COLO668 (cell line): ENCODE results near the gene SHH.

Experiments
- DNase-seq: peaks from one replicate; lab custom pipeline; 2025; ENCODE audit not compliant: unreplicated experiment; lab: John Stamatoyannopoulos, UW

SHH gene

DNA sequence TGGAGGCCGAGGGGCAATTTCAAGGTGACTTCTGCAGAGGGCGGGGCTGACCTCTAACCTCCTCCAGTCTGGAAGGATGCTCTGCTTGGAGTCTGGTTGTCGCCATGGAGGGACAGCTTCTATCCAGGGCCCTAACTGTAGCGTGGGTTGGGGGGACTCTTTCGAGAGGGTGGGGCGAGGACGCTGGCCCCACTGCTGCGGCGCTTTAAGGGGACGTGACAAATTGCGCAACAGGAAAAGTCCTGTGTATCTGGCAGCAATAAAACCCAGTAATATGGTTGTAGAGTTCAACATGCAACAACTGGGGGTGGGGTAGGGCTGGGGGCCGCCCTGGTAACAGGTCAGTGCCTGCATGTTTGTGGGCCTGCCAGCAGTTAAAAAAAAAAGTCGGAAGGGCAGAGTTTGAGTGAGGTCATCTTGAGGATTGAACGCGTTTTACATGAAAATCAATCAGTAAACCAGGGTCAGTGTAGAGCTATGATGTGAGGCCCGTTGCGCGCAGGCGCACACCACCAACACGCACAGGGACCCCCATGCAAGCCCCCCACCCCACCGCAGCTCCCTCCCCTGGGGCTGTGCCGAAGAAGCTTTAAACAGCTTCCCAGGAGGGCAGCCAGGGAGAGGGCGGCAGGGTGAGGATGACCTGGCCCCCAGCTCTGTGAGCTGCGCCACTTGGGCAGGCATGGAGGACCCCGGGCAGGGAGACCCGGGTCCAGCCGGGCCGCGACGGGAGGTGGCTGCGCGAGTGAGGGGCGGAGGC lies 4.3 kb downstream of the SHH start:
- no peak for DNase-seq

DNA sequence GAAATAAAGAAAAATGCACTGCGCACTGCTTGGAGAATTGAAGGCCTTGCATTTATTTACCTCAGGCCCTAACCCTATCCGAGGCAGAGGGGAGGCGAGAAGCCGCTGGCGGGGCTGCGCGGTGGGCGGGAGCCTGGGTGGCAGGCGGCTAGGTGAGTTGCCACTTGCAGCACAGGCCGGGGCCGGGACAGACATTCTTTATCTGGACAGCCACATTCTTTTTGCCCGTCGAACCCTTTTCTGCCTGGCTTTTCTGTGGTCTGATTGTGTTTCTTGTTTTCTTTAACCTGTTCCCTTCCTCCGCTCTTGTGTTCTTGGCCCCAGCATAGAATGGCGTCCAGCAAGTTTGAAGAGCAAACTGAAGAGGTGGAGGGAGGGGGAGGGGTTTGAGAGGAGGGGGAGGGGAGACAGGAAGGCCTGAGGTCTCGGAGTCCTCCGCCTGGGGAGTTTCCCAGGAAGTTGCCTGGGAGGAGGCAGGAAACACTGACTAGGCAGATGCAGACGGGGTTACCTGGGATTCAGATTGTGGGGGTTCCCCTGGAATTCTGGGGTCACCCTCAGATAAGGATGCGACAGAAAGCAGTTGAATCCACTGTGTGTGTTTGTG lies 5.1 kb downstream of the SHH start:
- no peak for DNase-seq

DNA sequence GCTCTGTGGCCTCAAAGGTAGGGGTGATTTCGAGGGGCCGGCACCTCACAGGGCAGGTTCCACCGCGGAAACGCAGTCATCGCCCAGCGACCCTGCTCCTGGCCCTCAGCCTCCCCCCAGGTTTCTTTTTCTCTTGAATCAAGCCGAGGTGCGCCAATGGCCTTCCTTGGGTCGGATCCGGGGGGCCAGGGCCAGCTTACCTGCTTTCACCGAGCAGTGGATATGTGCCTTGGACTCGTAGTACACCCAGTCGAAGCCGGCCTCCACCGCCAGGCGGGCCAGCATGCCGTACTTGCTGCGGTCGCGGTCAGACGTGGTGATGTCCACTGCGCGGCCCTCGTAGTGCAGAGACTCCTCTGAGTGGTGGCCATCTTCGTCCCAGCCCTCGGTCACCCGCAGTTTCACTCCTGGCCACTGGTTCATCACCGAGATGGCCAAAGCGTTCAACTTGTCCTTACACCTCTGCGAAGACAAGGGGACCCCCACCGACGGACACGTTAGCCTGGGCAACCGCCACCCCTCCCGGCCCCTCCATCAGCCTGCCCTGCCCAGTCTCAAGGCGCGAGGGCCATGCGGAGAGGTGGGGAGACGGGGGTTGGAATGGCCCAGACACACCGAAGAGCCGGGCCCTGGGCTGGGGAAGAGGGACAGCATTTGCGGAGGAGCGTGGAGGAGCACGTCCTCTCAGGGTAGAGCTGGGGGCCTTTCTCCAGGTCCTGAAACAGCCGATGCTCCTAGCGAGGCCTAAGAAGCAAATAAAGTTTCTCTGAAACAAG lies 6.0 kb downstream of the SHH start:
- no peak for DNase-seq

DNA sequence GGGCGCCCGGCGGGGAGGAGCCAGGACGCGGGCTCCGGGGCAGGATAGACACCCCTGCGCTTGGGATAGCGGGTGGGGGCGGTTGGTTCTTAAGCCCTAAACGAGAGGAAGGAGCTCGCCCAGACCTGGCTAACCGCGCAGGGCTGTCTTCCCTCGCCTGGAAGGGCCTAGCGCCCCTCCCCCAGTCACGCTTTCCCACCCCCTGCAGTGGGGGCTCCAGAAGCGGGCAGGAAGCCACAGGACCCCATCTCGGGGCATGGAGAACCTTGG lies 6.5 kb downstream of the SHH start:
- no peak for DNase-seq

DNA sequence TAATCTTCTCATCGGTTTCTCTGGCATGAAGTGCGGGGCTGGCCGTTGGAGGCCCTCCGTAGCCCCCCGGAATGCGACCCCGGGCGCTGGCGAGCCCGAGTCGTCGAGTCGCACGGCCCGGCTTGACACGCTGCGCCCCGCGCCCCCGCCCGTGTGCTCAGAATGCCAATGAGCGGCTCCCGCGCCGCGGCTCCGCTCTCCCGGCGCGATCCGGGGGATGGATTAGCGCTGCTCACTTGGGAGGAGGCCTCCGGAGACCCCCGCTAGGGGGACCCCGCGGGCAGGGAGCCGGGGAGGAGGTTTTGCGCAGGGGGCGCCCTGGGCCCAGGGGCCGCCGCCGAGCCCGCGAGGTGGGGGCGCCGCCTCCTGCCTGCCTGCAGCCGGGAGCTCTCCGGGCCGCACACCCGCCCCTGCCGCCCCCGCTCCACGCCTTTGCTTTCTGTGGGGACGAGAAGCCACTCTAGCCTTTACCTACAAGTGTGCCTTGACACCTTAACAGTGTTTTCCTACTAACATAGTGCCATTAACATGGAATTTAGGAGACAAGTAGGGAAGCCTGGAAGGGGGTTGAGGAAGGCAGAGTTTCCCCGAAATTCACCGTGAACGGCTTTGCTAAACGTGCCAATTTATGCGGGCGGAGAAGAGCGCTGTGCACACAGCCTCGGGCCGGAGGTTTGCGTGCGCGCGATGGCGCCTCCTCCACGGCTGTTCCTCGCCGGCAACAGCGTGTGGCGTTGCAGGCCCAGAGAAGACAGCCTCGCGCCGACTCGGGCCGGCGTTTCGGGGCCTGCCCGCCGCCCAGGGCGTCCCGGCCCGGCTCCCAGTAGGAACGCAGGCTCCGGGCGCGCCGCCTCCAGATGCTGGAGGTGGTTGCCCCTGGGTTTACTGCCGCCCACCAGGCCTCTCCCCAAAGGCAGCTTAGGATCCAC lies 7.1 kb downstream of the SHH start:
- DNase-seq: peak; percentile 69

DNA sequence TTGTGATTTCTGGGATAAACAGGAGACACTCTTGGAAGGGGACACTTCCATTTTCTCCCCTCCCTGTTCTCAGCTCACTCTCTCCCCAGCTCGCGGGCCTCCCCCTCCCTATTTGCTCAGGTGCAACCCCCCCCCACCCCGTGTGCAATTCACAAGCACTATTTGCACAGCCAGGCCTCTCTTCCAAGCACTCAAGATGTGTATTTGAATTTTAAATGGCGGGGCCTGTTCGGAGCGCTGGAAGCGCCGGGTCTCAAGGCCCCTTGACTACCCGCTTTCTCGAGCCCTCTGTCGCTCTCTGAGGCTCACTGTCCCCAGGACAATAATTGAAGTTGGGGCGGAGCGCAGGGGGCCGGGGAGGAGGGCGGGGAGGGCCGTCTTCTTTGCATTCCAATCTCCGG lies 7.8 kb downstream of the SHH start:
- DNase-seq: no peak

DNA sequence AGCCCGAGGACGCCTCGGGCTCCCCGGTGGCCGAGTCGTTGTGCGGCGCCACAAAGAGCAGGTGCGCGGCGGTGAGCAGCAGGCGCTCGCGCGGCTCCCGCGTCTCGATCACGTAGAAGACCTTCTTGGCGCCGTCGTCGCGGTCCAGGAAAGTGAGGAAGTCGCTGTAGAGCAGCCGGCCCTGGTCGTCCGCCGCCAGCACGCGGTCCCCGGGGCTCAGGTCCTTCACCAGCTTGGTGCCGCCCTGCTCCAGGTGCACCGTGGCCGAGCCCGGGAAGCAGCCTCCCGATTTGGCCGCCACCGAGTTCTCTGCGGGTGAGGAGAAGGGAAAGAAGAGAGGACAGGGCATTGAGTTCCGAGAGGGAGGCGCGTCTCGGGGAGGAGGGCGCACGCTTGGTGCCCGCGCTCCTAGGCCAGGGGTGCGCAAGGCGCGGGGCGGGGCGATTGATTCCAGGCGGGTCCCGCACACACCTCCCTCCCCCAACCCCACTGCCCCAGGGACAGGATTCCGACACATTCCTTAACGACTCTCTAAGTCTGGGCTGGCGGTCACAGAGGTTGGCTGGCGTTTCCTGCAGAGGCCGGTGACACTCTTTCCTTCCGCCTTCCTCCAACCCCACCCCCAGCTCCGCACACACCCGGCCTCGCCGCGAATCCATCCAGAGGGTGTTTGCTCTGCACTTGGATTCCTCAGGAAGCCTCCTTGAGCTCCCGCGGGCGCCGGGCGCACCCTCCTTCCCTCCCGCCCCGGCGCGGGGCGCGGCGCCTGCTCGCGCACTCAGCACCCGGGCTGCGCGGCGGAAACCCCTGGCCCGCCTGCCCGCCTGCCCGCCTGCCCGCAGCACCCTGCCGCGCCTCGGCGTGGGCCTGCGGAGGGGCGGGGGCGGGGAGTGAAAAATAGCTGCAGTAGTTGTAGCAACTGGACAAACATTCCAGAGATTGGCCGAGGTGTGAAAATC lies 8.6 kb downstream of the SHH start:
- peak; percentile 47 for DNase-seq

DNA sequence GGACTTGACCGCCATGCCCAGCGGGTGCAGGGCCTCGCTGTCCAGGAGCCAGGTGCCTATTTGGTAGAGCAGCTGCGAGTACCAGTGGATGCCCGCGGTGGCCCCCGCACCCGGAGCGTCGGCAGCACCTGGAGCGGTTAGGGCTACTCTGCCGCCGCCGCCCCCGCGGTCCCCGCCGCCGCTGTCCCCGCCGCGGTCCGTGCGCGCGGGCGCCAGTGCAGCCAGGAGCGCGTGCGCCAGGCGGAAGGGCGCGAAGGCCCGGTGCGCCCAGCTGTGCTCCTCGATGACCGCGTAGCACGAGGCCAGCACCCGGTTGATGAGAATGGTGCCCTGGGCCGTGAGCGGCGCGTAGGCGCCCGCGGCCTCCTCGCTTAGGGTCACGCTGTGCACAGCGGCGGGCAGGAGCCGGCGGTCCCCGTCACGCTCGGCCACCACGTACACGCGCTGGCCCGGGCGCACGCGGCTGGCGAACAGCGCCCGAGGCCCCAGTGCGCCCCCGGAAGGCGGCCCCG lies 9.3 kb downstream of the SHH start:
- no peak for DNase-seq

DNA sequence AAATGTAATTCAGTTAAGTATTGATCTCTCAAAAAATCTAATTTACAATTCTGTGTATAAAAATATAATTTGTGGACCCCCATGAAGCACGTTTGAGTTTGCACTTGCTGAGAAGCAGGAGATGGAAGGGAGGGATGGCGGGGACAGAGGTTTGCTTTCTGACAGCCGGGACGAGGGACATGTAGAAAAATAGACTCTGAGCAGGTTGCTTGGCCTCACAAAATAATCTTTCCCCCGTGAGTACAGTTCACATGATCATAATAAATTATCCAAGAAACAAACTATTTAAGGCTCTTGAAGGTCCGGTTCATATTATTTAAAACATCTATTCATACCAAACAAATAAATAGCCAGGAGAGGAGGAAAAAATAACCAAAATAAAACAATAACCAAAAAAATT lies 10.0 kb downstream of the SHH start:
- DNase-seq: no peak

DNA sequence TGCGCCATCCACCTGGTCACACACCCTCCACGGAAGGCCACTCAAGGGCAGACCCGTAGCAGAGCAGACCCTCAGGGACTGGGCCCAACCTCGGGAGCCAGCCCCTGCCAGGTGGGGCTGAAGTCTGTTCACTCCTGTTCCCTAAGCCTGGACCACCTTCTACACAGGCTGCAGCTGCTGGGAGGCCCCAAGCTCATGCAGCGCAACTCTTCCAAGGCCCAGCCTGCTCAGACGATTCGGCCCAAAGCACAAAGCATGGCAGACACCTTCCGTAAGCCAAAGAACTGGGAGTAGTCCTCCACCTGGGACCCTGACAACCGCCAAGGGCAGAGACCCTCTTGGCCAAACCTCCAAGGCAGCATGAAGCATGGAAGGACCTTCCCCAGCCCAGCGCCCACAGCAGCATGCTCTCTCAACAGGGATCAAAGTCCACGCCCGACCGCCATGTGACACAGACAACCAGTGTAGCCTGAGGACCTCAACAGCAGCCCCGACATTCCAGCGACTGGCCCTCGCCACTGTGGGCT lies 11.5 kb downstream of the SHH start:
- no peak for DNase-seq

DNA sequence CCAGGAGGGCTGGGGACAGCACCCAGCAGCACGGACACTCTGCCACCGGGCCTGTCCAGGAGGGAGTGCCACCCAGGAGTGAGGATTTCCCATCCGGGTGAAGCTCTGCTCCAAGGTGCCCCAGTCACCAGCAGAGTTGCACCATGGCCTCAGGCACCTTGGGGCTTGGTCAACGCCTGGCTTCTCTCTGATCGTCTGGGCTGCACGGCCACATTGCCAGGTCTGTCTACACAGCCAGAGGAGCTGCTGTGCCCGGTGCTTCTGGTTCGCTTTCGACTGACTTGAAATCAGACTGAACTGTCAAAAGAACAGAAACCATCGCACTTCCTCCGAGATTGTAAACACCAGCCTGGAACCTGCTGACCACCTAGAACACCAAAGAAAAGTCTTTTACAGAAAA lies 12.0 kb downstream of the SHH start:
- DNase-seq: no peak

DNA sequence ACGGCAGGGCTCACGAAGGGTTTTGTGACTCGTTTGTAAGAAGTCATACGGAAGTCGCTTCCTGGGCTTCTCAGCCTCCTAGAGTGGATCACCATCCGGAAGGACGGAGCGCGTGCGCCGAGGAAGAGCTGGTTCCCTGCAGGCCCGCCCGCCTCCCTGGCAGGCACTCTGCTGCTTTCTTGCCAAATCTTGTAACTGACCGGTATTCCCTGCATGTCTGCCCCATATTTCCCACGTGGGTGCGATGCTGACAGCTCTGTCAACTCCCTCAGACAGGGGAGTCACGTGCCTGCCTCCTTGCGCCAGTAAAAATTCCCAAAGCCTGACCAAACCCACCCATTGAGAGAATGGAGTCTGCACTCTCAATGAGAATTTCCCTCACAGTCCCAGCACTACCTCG lies 12.7 kb downstream of the SHH start:
- no peak for DNase-seq

DNA sequence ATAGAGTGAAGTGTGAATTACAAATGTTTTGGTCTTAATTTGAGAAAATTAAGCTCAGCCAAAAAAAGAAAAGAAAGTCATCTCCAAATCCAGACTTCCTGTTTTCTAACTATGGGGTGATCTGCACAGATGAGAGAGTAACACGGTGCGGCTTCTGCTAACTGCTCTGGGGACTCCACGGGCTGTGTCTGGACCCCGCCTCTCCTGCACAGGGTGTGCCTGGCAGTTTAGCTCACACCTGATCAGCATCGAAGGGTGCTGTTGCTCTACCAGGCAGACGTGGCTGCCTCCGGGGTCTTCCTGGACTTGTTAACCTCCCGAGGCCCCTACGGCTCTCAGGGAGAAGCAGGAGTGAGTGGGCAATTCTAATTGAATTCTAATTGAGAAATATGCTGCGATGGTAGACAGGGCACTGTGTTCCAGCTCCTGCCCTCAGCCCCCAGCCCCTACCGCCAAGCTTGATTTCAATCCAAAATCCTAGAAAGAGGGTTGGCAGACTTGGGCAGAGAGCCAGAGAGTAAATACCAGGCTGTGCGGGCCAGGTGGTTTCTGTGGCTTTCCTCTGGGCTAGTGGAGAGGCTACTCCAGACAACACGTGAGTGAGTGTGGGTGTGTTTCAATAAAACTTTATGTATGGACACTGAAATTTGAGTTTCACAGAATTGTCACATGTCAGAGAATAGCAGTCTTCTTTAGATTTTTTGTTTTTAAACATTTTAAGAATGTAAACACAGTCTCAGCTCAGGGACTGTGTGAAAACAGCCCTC lies 13.4 kb downstream of the SHH start:
- no peak for DNase-seq

DNA sequence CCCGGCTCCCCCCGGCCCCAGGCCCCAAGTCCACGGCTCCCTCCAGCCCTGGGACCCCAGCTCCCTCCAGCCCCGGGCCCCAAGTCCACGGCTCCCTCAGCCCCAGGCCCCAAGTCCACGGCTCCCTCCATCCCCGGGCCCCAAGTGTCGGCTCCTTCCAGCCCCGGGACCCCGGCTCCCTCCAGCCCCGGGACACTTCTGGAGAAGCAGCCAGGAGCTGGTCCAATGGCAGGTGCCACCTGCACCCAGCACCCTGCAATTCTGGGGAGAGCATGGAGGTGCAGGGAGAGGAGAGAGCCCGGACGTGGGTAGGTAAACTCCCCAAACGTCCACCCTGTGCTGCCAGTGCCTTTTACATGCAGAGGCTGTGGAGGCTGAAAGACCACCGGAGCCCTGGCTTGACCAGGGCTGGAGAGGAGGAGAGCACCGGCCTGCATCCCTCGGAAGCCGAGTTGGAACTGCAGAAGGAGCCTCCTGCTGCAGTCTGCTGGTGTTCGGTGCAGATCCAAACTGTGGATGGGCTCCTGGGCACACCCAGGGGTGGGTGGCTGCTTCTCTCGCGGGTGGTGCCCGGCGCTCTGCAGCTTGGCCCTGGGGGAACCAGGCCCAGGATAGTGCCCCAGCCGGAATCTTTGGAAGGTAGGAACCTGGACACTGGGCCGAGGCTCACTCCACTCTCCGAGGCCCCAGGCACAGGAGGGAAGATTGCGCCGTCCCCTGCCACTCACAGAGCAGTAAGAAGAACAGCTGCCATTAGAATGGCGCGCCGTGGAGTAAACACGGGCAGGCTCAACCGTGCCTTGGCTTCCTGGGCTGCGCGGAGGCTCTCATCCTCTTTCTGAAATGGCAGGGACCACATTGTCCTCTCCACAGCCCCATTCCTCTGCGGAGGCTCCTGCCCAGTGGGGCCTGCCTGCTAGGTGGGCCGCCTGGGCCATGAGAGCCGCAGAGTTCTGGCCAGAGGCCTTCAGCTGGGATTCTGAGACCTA lies 14.7 kb downstream of the SHH start:
- no peak for DNase-seq

DNA sequence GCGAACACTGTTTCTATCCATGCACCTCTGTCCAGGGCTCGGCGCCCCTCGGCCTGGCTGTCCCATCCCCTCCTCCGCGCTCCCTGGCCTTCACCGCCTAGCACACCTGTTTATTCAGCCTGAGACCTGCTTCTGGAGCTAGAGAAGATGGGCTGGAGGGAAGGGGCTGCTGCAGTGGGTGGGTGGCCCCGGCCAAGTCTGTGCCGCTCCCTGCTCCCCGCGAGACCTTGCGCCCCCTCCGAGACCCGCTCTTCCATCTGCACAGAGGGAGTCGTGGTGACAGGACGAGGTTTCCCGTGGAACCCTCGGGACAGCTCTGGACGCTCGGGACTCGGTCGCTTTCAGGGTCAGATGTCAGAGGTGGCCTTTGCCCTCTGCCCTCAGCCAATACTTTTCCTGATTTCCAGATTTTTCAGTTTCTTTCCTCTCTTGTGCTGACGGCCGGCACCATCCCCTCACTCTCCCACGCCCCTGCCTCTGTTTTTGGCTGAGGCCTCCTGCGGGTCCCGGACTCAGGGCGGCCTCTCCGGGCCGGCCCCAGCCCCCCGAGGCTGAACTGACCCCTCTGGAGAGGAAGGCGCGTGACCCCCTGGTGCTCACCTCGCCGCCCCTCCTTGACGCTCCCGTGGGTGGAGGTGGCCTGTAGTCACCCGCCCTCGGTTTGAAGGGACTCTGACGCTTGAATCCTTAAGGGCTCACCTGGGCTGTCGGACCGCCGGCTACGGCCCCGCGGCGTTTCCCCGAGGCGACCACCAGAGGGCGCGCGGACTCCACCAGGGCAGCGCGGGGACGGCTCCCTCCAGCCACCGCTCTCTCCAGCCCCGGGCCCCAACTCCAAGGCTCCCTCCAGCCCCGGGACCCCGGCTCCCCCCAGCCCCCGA lies 15.6 kb downstream of the SHH start:
- peak; percentile 52 for DNase-seq

DNA sequence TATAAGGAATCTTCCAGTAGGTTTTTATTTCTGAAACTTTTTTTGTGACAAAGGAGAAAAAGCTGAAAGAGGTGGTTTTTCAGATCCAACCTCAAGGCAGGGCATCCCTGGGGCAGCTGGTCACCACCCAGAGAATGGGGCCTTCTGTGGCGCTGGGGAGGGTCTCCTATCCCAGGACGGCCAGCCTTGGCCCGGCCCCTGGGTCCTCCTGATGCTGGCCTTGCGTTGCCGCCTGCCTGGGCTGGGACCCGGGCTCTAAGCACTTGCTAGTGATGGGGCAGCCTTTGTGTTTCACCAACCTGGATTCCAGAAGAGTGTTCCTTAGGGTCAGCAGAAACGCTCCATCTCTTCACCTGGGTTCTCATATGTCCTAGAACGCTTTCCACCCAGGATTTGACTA lies 16.3 kb downstream of the SHH start:
- no peak for DNase-seq

DNA sequence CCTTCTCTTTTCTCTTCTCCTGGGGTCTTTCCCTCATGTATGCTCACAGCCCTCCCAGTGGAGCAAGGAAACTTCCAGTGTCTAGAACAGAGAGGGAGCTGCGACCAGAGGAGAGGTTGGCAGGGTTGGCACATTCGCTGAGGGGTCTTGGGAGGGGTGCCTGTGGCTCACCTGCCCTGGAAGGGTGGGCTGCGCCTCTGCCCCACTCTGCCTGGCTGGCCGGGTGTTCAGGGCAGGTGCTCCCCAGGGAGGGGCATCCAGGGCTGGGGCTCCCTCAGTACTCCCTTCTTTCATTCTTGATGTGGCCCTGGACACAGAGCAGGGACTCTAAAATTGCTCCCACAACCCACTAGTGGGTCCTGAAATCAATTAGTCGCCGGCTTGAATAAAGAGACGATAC lies 16.9 kb downstream of the SHH start:
- no peak for DNase-seq
